ENCODE results near the gene ATL3.

DNA sequence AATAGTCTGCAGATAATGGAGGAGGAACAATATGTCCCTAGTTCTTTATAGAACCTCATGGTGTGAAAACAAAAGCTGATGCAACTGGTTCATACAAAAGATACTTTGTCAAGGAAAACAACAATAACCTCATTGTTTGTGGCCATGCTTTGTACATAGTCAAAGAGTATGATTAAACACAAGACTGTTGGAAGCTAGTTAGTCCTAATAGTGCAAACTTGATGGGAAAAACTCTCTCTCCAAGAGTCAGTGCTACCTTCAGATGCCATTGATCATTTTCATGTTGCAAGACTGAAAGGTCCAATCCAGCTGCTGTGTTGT lies 87.9 kb downstream of the ATL3 start:
- TF ChIP-seq, protein P1, sequence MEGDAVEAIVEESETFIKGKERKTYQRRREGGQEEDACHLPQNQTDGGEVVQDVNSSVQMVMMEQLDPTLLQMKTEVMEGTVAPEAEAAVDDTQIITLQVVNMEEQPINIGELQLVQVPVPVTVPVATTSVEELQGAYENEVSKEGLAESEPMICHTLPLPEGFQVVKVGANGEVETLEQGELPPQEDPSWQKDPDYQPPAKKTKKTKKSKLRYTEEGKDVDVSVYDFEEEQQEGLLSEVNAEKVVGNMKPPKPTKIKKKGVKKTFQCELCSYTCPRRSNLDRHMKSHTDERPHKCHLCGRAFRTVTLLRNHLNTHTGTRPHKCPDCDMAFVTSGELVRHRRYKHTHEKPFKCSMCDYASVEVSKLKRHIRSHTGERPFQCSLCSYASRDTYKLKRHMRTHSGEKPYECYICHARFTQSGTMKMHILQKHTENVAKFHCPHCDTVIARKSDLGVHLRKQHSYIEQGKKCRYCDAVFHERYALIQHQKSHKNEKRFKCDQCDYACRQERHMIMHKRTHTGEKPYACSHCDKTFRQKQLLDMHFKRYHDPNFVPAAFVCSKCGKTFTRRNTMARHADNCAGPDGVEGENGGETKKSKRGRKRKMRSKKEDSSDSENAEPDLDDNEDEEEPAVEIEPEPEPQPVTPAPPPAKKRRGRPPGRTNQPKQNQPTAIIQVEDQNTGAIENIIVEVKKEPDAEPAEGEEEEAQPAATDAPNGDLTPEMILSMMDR (conservative IDR thresholded peaks at IDR 0.05; ENCODE audit: low read depth, low read length): no peak
- TF ChIP-seq MXI1 (IDR thresholded peaks at IDR 0.05; ENCODE audit: borderline replicate concordance, low read depth, low read length): no peak
- TF ChIP-seq NFE2L2 (IDR thresholded peaks at IDR 0.05; ENCODE audit: low read depth, low read length): no peak
- TF ChIP-seq POLR2A (IDR thresholded peaks at IDR 0.05; ENCODE audit: low read depth, low read length): no peak
- no peak for TF ChIP-seq RFX5 (IDR thresholded peaks at IDR 0.05; ENCODE audit: low read depth, low read length)
- TF ChIP-seq FOS (IDR thresholded peaks at IDR 0.05; ENCODE audit: low read depth, low read length): no peak
